ENCODE data around the gene EPB41L4B.

EPB41L4B gene

DNA sequence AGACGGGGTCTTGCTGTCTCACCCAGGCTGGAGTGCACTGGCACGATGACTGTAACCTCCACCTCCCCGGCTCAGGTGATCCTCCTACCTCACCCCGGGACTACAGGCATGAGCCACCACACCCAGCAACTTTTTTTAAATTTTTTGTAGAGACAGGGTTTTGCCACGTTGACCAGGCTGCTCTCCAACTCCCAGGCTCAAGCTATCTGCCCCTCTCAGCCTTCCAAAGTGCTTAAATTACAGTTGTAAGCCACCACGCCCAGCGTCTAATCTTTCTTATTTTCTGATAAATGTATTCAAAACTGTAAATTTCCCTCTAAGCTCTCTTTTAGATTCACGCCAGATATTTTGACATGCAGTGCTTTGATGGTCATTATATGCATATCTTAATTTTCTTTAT, 164.2 kb downstream of the EPB41L4B start:
- no peak overlapping the region for H3K4me3 ChIP-seq (ENCODE audit: low read length)
- DNase-seq (ENCODE audit: low read depth), result no peak
- H3K9me3 ChIP-seq (ENCODE audit: control insufficient read depth, low read length), result peaks cover 13% of the 10 kb centered on the region
- H3K27me3 ChIP-seq (replicated peaks; ENCODE audit: control insufficient read depth, insufficient read depth, low read length), result peaks cover 9% of the 10 kb centered on the region
- no peaks in the 10 kb centered on the region for H3K4me1 ChIP-seq (ENCODE audit: control insufficient read depth, insufficient read depth, low read length)
- H3K36me3 ChIP-seq (ENCODE audit: control insufficient read depth, insufficient read depth, low read length, severe bottlenecking), result no peaks in the 10 kb centered on the region
- no peak overlapping the region for H3K9ac ChIP-seq (ENCODE audit: low read length)

- Histone ChIP-seq H3K27me3 (replicated peaks; ENCODE audit: control insufficient read depth, insufficient read depth, low read length) (peaks cover 25% of the 10 kb centered on the region), H3K9me3 (ENCODE audit: control insufficient read depth, low read length) (peaks cover 13% of the 10 kb centered on the region), H3K9ac (ENCODE audit: low read length) (no peak overlapping the region), H3K36me3 (ENCODE audit: control insufficient read depth, insufficient read depth, low read length, severe bottlenecking) (no peaks in the 10 kb centered on the region), H3K4me1 (ENCODE audit: control insufficient read depth, insufficient read depth, low read length) (no peaks in the 10 kb centered on the region), H3K4me3 (ENCODE audit: low read length) (no peak overlapping the region)
- no peak for DNase-seq (ENCODE audit: low read depth)
Measured at GRCh38 chr9:109150925-109151545, 169.8 kb downstream of the EPB41L4B start.

GRCh38 chr9:109149722-109150121, 171.1 kb downstream of the EPB41L4B start:
- DNase-seq (ENCODE audit: low read depth), result no peak
- H3K9ac ChIP-seq (ENCODE audit: low read length), result no peak overlapping the region

DNA sequence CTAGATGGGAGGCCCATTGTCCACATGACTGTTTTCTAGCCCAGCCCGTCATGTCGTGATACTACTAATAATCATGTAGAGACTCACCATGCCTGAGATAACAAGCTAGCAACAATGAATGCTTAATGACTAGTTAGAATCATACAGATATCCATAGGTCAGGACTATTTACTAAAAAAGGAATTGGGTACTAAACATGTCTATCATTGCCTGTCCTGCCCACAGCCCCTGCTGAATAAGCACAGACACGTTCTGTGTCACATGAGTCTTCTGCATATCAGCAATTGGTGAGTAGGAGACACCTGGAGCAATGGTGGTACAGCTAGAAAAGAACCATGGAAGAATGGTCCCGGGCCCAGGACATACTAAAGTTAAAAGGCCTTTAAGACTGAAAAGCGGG, 171.8 kb downstream of the EPB41L4B start:
- no peak for DNase-seq (ENCODE audit: low read depth)
- H3K36me3 ChIP-seq (ENCODE audit: control insufficient read depth, insufficient read depth, low read length, severe bottlenecking), result no peaks in the 10 kb centered on the region
- peaks cover 20% of the 10 kb centered on the region for H3K27me3 ChIP-seq (replicated peaks; ENCODE audit: control insufficient read depth, insufficient read depth, low read length)
- H3K4me1 ChIP-seq (ENCODE audit: control insufficient read depth, insufficient read depth, low read length), result no peaks in the 10 kb centered on the region
- H3K9ac ChIP-seq (ENCODE audit: low read length), result no peak overlapping the region
- peaks cover 13% of the 10 kb centered on the region for H3K9me3 ChIP-seq (ENCODE audit: control insufficient read depth, low read length)
- H3K4me3 ChIP-seq (ENCODE audit: low read length), result no peak overlapping the region

More at GRCh38 chr9:109149722-109150121, 171.1 kb downstream of the EPB41L4B start:
- Histone ChIP-seq H3K9me3 (ENCODE audit: control insufficient read depth, low read length) (peaks cover 13% of the 10 kb centered on the region), H3K27me3 (replicated peaks; ENCODE audit: control insufficient read depth, insufficient read depth, low read length) (peaks cover 21% of the 10 kb centered on the region), H3K4me3 (ENCODE audit: low read length) (no peak overlapping the region), H3K36me3 (ENCODE audit: control insufficient read depth, insufficient read depth, low read length, severe bottlenecking) (no peaks in the 10 kb centered on the region), H3K4me1 (ENCODE audit: control insufficient read depth, insufficient read depth, low read length) (no peaks in the 10 kb centered on the region)

DNA sequence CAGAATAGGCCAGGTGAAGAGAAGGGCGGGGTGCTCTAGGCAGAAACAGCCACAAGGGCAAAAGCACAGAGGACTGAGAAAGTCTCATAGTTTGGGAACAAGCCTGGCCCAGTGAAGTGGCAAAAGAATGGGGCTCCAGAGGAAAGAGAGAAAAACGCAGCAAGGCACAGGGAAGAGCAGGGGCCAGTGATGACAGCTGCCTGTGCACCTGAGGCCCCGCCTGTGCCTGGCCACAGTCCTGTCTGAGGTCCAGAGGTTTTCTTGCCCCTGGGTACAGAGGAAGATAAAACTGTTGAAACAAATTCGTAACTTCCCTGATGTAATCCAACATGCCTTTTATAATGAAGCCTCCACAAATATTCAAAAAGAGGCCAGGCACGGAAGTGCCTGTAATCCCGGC, 175.8 kb downstream of the EPB41L4B start:
- no peak for DNase-seq (ENCODE audit: low read depth)
- Histone ChIP-seq H3K4me3 (ENCODE audit: low read length) (no peak overlapping the region), H3K4me1 (ENCODE audit: control insufficient read depth, insufficient read depth, low read length) (no peaks in the 10 kb centered on the region), H3K27me3 (replicated peaks; ENCODE audit: control insufficient read depth, insufficient read depth, low read length) (peaks cover 16% of the 10 kb centered on the region), H3K9ac (ENCODE audit: low read length) (no peak overlapping the region), H3K36me3 (ENCODE audit: control insufficient read depth, insufficient read depth, low read length, severe bottlenecking) (no peaks in the 10 kb centered on the region), H3K9me3 (ENCODE audit: control insufficient read depth, low read length) (no peaks in the 10 kb centered on the region)

- Histone ChIP-seq H3K9ac (ENCODE audit: low read length) (no peak overlapping the region), H3K36me3 (ENCODE audit: control insufficient read depth, insufficient read depth, low read length, severe bottlenecking) (no peaks in the 10 kb centered on the region), H3K27me3 (replicated peaks; ENCODE audit: control insufficient read depth, insufficient read depth, low read length) (peaks cover 15% of the 10 kb centered on the region), H3K4me3 (ENCODE audit: low read length) (no peak overlapping the region), H3K4me1 (ENCODE audit: control insufficient read depth, insufficient read depth, low read length) (no peaks in the 10 kb centered on the region), H3K9me3 (ENCODE audit: control insufficient read depth, low read length) (no peaks in the 10 kb centered on the region)
- no peak for DNase-seq (ENCODE audit: low read depth)
Measured at GRCh38 chr9:109143881-109144562, 176.8 kb downstream of the EPB41L4B start.

- DNase-seq (ENCODE audit: low read depth), result no peak
- no peak overlapping the region for H3K4me3 ChIP-seq (ENCODE audit: low read length)
- no peak overlapping the region for H3K9ac ChIP-seq (ENCODE audit: low read length)
- H3K9me3 ChIP-seq (ENCODE audit: control insufficient read depth, low read length), result no peaks in the 10 kb centered on the region
- peaks cover 2% of the 10 kb centered on the region for H3K27me3 ChIP-seq (replicated peaks; ENCODE audit: control insufficient read depth, insufficient read depth, low read length)
- H3K4me1 ChIP-seq (ENCODE audit: control insufficient read depth, insufficient read depth, low read length), result no peaks in the 10 kb centered on the region
- no peaks in the 10 kb centered on the region for H3K36me3 ChIP-seq (ENCODE audit: control insufficient read depth, insufficient read depth, low read length, severe bottlenecking)
Measured at GRCh38 chr9:109141375-109141774, 179.5 kb downstream of the EPB41L4B start.

DNA sequence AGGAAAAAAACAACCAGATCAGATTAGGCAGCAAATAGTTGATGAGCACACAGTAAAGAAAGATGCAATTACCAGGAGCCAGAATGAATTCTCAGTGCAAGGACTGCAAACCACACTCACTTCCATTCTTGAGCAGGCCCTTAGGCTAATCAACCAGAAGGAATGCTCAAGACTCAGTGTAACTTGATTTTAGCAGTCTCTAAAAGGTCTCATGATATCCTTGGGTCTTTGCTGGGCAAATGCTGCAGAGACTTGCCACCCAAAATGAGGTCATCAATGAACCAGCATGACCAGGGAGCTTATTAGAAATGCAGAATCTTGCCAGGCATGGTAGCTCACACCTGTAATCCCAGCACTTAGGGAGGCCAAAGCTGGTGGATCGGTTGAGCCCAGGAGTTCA, 181.0 kb downstream of the EPB41L4B start:
- no peak overlapping the region for H3K4me3 ChIP-seq (ENCODE audit: low read length)
- no peaks in the 10 kb centered on the region for H3K4me1 ChIP-seq (ENCODE audit: control insufficient read depth, insufficient read depth, low read length)
- H3K36me3 ChIP-seq (ENCODE audit: control insufficient read depth, insufficient read depth, low read length, severe bottlenecking), result no peaks in the 10 kb centered on the region
- H3K9me3 ChIP-seq (ENCODE audit: control insufficient read depth, low read length), result no peaks in the 10 kb centered on the region
- no peak for DNase-seq (ENCODE audit: low read depth)
- H3K27me3 ChIP-seq (replicated peaks; ENCODE audit: control insufficient read depth, insufficient read depth, low read length), result no peaks in the 10 kb centered on the region
- no peak overlapping the region for H3K9ac ChIP-seq (ENCODE audit: low read length)

DNA sequence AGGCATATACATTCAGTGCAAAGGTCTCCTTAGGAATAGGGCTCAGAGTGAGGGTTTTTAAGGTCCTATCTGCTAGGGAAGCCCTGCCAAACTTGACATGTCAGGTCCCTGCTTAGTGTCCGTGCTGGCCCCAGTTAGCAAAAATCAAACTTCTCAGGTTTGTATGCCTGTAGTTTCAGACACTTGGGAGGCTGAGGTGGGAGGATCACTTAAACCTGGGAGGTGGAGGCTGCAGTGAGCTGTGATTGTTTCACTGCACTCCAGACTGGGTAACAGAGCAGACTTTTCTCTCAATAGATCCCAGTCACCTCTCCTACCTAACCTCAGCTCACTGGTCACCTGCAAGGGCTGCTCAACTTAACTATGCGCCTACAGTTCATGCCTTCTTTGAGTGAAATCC, 182.4 kb downstream of the EPB41L4B start:
- H3K36me3 ChIP-seq (ENCODE audit: control insufficient read depth, insufficient read depth, low read length, severe bottlenecking), result no peaks in the 10 kb centered on the region
- DNase-seq (ENCODE audit: low read depth), result no peak
- no peaks in the 10 kb centered on the region for H3K9me3 ChIP-seq (ENCODE audit: control insufficient read depth, low read length)
- no peak overlapping the region for H3K9ac ChIP-seq (ENCODE audit: low read length)
- H3K27me3 ChIP-seq (replicated peaks; ENCODE audit: control insufficient read depth, insufficient read depth, low read length), result no peaks in the 10 kb centered on the region
- H3K4me1 ChIP-seq (ENCODE audit: control insufficient read depth, insufficient read depth, low read length), result no peaks in the 10 kb centered on the region
- no peak overlapping the region for H3K4me3 ChIP-seq (ENCODE audit: low read length)

- no peaks in the 10 kb centered on the region for H3K9me3 ChIP-seq (ENCODE audit: control insufficient read depth, low read length)
- H3K27me3 ChIP-seq (replicated peaks; ENCODE audit: control insufficient read depth, insufficient read depth, low read length), result no peaks in the 10 kb centered on the region
- no peak overlapping the region for H3K9ac ChIP-seq (ENCODE audit: low read length)
- DNase-seq (ENCODE audit: low read depth), result no peak
- no peak overlapping the region for H3K4me3 ChIP-seq (ENCODE audit: low read length)
- no peaks in the 10 kb centered on the region for H3K4me1 ChIP-seq (ENCODE audit: control insufficient read depth, insufficient read depth, low read length)
- H3K36me3 ChIP-seq (ENCODE audit: control insufficient read depth, insufficient read depth, low read length, severe bottlenecking), result no peaks in the 10 kb centered on the region
Measured at GRCh38 chr9:109134167-109134578, 186.7 kb downstream of the EPB41L4B start.

DNA sequence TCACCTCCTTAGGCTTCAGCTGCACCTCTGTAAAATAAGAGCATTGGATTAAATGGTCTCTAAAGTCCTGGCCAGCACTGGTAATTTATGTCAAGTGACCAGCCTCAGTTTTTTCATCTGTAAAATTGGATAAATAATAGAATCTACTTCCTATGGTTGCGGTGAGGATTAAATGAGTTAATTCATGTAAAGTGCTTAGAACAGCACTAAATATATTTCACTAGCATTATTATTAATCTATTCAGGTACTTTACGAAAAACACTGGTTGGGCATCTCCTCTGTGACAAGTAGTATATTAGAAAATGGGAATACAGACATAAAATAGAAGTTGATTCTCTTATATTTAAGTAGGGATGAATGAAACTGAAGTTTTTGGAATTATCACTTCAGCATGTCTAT, 187.3 kb downstream of the EPB41L4B start:
- Histone ChIP-seq H3K4me3 (ENCODE audit: low read length) (no peak overlapping the region), H3K9me3 (ENCODE audit: control insufficient read depth, low read length) (no peaks in the 10 kb centered on the region), H3K9ac (ENCODE audit: low read length) (no peak overlapping the region), H3K36me3 (ENCODE audit: control insufficient read depth, insufficient read depth, low read length, severe bottlenecking) (no peaks in the 10 kb centered on the region), H3K27me3 (replicated peaks; ENCODE audit: control insufficient read depth, insufficient read depth, low read length) (no peaks in the 10 kb centered on the region), H3K4me1 (ENCODE audit: control insufficient read depth, insufficient read depth, low read length) (no peaks in the 10 kb centered on the region)
- no peak for DNase-seq (ENCODE audit: low read depth)
